Nucleus accumbens (tissue), 56 donors: ENCODE results near the gene MYO1G.

Source experiments
- DNase-seq, 56 donors: peaks; one replicate each; lab custom pipeline; 2025; lab: John Stamatoyannopoulos, UW

The MYO1G gene

DNA sequence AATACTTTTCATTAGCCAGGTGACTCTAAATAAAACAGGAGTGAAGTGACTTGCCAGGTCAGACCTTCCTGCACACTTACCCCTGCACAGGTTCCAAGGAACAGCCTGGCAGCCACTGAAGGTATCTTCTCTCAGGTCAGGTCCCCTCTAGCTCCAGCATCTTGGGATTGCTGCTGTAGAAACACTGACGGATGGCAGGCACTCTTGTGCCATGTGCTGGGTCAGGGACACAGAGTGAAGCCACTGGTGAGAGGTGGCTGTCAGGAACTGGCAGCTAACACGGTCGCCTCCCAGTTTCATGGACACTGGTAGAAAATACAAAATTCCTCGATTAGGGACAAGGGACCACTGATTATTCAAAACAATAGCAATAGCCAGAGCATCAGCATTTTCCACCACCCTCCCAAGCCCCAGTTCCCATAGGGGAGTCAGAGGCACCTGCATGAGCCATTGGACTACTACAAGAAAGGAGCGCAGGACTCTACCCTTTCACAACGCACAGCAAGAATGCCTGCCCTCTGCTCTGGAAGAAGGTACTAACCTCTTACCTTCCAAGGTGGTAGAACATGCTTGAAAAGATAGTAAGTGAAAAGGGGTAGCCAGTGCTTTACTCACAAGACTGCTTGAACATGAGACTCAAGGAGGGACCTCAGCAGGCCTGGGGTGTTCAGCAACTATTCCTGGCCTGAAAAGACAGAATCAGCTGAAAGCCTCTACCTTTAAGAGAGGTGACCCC lies 5.1 kb upstream of the MYO1G start:
- DNase-seq, result no peak

DNA sequence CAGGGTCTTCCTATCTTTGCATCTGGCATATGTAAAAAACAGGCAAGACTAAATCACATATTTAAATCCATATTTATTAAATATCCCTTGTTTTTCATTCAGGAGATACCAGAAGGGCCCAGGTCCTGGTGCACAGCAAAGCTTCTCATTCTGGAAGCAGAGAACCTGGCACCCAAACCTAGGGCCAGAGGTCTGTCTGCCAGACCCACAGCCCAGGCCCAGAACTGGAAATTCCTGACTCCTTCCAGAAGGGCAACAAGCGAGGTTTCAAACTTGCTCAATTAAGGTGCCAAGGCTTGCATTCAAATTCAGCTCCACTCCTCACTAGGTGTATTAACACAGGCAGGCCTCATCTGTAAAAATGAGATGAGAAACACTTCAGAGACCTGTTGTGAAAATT lies 4.2 kb upstream of the MYO1G start:
- DNase-seq, result no peak

GRCh38 chr7:44982535-44982923 lies 3.7 kb upstream of the MYO1G start:
- no peak for DNase-seq

DNA sequence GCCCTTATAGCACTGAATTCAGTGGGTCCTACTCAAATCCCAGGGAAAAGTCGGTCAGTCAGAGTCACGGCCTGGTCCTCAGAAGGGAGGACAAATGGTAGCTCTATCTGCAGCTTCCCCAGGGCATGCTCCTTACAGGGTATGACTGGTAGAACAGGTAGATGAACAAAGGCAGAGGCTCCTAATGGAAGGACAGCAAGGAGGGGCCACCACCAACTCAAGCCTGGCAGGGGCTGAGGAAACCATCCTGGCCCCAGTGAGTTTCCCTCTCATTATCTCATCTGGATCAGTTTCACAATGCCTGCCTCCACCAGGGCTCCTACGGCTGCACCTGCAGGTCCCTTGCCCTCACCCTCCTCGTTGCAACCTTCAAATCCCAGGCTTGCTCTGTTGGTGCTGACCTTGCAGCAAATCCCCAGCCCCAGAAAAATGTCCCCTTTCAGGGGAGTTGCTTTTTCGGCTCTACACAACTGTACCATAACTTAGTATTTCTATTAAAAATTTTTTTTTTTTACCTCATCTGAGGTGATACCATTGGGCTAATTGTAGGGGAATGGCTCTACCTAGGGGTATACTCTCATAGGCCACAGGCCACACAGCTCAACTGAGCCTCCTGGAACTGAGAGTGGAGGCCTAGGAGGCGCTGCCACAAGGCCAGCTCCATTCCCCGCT lies 2.4 kb upstream of the MYO1G start:
- DNase-seq, result no peak

DNA sequence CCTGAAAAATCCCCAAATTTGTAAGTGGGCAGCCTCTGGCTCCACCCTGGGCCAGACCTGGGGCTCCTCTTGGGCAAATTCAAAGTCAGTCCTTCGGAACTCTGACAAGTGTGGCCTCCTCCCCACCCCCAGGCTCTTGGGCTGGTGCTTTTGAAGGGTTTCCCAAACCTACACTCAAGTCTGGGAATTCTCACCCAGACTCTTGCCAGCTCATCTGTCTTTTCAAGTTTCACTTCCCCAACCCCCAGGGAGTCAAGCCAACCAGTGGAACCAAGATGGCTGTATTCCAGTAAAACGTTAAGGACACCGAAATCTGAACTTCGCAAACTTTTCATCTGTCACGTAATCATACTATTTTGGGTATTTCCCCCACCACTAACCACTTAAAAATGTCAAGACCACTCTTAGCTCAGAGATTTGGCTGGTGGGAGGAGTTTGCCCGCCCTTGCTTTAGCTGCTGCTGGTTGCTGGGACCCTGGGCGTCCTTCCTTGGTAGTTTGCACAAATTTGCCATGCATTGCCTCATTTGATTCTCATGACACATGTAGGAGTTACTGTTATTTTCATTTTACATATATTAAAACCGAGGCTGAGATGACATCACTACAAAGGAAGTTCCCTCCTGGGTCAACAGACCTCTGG lies 1.7 kb upstream of the MYO1G start:
- peak in 6 of 56 donors; percentile 10 to 32 (median 24) for DNase-seq

DNA sequence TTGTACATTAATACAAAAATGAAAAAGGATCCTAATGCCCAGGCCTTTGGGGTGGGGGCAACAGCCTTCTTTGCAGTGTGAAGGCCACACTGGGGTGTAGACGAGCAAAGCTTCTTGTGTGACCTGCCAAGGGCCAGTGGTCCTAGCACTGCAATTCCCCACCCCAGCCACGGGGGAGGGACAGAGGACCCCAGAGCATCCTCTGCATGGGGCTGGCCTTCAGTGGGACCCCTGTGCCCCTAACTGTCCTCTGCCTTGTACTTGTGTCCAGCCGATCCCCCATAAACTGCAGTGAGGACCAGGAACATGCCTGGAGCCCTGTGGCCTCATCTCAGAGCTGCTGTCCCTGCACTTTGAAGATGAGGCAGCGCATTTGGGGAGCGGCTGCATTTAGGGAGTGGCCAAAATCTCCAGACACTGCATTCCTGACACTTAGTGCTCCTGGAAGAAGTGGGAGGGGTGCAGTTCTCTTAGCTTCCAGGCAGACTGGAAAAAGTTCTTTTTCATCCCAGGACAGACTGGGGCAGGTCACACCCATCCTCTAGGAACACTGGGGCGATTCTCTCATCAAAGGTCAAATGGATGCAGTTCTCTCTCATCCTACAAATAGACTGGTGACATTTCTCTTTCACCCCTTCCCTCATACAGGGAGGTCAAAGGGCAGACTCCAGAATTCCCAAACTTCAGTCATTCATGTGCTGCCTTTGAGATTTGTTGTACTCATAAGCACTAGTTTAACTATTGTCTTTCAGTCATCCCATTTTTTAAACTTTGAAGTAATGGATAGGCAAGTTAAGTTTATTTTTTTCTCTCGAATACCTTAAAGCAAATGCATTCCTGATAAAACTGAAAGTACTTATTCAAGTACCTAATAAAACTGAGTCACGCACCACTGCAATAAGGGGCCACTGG lies 922 bp upstream of the MYO1G start:
- no peak for DNase-seq

DNA sequence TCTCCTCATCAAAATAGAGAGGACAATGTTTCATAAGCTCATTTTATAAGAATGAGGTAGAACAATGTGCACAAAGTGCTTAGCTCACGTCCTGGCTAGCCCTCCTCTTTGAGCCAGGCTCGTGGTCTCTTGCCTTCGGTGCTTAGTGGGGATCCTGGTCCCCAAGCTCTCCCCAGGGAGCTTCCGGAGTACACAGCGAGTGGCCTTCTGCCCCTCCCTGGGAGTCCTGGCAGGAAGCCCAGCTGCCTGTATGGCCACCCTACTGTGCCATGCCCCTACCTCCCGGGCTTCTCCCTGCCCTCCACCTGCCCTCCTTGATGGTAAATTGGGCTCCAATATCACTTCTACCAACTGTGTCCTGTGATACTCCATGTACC lies 868 bp downstream of the MYO1G start:
- no peak for DNase-seq

- DNase-seq, result no peak
Measured at GRCh38 chr7:44977304-44977958, 1.4 kb downstream of the MYO1G start.

GRCh38 chr7:44976746-44977196 lies 2.0 kb downstream of the MYO1G start:
- DNase-seq, result no peak

DNA sequence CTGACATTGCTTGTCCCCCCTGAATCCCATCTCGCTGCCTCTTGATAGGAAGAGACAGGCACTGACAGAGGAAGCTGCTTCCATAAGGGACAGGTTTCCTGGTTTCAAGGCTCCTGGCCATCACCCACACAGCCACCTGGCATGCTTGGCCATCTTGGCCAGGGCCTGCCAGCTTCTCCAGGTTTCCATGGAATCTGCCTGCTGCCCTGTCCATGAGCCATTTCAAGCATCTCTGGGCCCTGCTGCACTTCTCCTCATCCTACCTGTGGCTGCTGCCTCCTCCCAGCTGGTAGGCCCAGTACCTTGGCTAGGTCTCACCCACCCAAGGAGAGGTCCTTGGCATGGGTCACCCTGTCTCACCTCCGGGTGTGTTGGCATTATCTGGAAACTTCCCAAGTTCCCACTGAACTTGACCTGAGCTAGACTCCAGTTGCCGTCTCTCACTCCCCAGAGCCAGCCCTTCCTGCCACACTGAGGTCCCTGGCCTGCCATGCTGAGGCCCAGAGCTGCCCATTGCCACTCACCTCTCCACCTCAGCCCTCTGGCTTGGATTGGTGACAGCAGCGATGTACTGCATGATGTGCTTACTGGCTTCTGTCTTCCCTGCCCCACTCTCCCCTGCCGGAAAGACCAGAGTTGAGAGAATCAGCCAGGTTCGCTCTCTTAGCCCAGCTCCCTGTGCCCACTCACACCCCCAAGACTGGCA lies 2.6 kb downstream of the MYO1G start:
- DNase-seq, result no peak

GRCh38 chr7:44975331-44976039 lies 3.3 kb downstream of the MYO1G start:
- DNase-seq, result no peak

DNA sequence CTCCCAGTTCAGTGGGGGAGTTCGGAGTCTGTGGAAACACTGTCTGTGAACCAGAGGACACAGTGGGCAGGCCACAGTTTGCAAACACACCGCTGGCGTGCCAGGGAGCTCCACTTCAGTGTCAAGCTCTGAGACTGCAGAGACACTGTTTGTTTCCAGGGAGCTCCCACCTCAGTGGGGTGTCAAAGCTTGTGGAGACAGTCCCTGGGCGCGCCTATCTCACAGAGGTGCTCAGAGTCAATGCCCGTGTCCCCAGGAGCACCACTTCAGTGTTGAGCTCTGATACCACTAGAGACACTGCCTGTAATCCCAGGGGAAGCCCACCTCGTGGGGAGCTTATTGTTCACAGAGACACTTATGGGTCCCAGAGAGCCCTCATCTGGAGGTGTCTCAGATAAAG lies 4.3 kb downstream of the MYO1G start:
- no peak for DNase-seq

GRCh38 chr7:44973610-44974401 lies 5.0 kb downstream of the MYO1G start:
- peak in 14 of 56 donors; percentile 7 to 49 (median 22) for DNase-seq

GRCh38 chr7:44972562-44972961 lies 6.3 kb downstream of the MYO1G start:
- DNase-seq, result no peak

GRCh38 chr7:44971902-44972441 lies 6.8 kb downstream of the MYO1G start:
- DNase-seq, result no peak

GRCh38 chr7:44971188-44971901 lies 7.5 kb downstream of the MYO1G start:
- no peak for DNase-seq

- no peak for DNase-seq
Measured at GRCh38 chr7:44970523-44971051, 8.2 kb downstream of the MYO1G start.
